Loucy (cell line): ENCODE results near the gene ATP5F1B.

Source experiments
- CTCF ChIP-seq: fragments of 200-600 bp; sonication (generic); conservative IDR thresholded peaks from 2 replicates; pipeline ENCODE4 v1.5.1; 2014; ENCODE audit warnings: mild to moderate bottlenecking, antibody characterized with exemption, low read length
- EZH2phosphoT487 ChIP-seq: fragments of 200-600 bp; IDR thresholded peaks from 2 replicates; pipeline ENCODE4 v1.6.1; 2018; ENCODE audit warnings: antibody characterized with exemption, mild to moderate bottlenecking, moderate library complexity, borderline replicate concordance

DNA sequence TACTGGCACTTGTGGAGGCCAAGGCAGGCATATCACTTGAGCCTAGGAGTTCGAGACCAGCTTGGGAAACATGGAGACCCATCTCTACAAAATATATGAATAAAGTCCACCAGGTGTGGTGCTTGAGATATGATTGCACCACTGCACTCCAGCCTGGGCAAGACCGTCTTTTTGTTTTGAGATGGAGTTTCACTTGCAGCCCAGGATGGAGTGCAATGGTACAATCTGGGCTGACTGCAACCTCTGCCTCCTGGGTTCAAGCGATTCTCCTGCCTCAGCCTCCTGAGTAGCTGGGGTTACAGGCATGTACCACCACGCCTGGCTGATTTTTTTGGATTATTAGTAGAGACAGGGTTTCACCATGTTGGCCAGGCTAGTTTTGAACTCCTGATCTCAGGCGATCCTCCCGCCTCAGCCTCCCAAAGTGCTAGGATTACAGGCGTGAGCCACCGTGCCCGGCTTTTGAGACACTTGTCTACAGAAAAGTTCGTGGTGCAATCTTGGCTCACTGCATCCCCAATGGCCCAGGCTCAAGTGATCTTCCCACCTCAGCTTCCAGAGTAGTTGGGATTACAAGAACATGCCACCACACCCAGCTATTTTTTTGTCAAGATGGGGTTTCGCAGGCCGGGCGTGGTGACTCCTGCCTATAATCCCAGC, 16.3 kb upstream of the ATP5F1B start:
- TF ChIP-seq CTCF (no peak), EZH2phosphoT487 (no peak)
